ENCODE results near the gene PPP2R2C. TPM values are rescaled to one million over a fixed set of nuclear protein-coding genes. Genes with fewer than 3 reads are reported as not detected.
A peak's percentile ranks its signal among the peaks of the same experiment; 100 is the strongest.

The PPP2R2C gene
- polyA plus RNA-seq, 1 donor from 2014 or later = 34.4 TPM

DNA sequence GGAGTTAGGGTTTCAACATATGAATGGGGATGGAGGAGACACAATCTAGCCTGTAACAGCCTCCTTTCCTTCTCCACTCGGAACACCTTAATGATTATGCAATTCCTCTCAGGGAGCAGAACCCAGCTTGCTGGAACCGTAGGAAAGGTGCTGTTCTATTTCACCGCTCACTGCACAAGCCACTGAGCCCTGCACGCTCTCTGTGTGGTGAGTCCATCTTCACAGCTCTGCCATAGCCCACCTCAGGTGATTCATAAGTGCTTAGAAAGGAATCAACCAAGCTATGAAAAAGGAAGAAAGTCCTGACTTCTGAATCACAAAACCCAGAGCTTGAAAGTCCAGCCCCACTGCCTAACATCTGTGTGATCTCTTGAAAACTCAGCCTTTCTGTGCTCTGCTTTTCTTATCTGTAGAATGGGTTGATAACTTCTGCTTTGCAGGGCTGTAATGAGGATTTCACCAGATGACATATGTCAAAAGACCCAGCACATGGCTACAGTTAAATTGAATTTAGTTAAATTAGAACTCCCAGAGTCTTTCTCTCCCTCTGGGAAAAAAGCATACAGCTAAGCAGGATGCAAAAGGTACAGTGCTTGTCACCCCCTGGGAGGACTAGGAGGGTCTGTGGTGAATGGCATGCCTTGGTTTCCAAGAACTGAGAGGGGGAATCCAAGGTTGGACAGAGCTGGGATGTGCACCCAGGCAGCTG is 111.2 kb downstream of the PPP2R2C start:
- Histone ChIP-seq H3K9me2 (ENCODE audit: insufficient read depth, low read length) (no peaks in the 10 kb centered on the region), H3K27me3 (ENCODE audit: insufficient read depth, low read depth, low read length) (no peaks in the 10 kb centered on the region), H3K79me2 (replicated peaks; ENCODE audit: insufficient read depth, low read length) (no peaks in the 10 kb centered on the region), H3K4me2 (ENCODE audit: low read length) (peak overlapping the region; percentile 13), H3K27ac (ENCODE audit: low read length) (peak overlapping the region; percentile 94), H2AFZ (ENCODE audit: low read depth, low read length) (no peak overlapping the region), H4K20me1 (ENCODE audit: insufficient read depth) (no peaks in the 10 kb centered on the region), H3K9me3 (ENCODE audit: low read length) (no peaks in the 10 kb centered on the region), H3K4me3 (ENCODE audit: low read length) (peak overlapping the region; percentile 62), H3F3A (ENCODE audit: insufficient read depth, low read length, poor library complexity, severe bottlenecking) (no peaks in the 10 kb centered on the region), H3K9ac (ENCODE audit: low read length) (peak overlapping the region; percentile 72), H3K36me3 (ENCODE audit: insufficient read depth, low read length) (no peaks in the 10 kb centered on the region)
- TF ChIP-seq EZH2 (IDR thresholded peaks at IDR 0.05; ENCODE audit: borderline replicate concordance, insufficient read depth, low read length, poor library complexity, severe bottlenecking) (no peak), TAF1 (IDR thresholded peaks at IDR 0.05; ENCODE audit: low read depth) (no peak), POLR2AphosphoS5 (IDR thresholded peaks at IDR 0.05) (no peak), EP300 (conservative IDR thresholded peaks at IDR 0.05; ENCODE audit: poor library complexity, severe bottlenecking) (no peak), RAD21 (conservative IDR thresholded peaks at IDR 0.05) (no peak), MXI1 (conservative IDR thresholded peaks at IDR 0.05; ENCODE audit: poor library complexity, severe bottlenecking) (no peak), SMC3 (conservative IDR thresholded peaks at IDR 0.05; ENCODE audit: poor library complexity) (no peak)
- TF ChIP-seq, protein P1, sequence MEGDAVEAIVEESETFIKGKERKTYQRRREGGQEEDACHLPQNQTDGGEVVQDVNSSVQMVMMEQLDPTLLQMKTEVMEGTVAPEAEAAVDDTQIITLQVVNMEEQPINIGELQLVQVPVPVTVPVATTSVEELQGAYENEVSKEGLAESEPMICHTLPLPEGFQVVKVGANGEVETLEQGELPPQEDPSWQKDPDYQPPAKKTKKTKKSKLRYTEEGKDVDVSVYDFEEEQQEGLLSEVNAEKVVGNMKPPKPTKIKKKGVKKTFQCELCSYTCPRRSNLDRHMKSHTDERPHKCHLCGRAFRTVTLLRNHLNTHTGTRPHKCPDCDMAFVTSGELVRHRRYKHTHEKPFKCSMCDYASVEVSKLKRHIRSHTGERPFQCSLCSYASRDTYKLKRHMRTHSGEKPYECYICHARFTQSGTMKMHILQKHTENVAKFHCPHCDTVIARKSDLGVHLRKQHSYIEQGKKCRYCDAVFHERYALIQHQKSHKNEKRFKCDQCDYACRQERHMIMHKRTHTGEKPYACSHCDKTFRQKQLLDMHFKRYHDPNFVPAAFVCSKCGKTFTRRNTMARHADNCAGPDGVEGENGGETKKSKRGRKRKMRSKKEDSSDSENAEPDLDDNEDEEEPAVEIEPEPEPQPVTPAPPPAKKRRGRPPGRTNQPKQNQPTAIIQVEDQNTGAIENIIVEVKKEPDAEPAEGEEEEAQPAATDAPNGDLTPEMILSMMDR (IDR thresholded peaks at IDR 0.05; ENCODE audit: poor library complexity, severe bottlenecking) = no peak
- TF ChIP-seq, protein P2, sequence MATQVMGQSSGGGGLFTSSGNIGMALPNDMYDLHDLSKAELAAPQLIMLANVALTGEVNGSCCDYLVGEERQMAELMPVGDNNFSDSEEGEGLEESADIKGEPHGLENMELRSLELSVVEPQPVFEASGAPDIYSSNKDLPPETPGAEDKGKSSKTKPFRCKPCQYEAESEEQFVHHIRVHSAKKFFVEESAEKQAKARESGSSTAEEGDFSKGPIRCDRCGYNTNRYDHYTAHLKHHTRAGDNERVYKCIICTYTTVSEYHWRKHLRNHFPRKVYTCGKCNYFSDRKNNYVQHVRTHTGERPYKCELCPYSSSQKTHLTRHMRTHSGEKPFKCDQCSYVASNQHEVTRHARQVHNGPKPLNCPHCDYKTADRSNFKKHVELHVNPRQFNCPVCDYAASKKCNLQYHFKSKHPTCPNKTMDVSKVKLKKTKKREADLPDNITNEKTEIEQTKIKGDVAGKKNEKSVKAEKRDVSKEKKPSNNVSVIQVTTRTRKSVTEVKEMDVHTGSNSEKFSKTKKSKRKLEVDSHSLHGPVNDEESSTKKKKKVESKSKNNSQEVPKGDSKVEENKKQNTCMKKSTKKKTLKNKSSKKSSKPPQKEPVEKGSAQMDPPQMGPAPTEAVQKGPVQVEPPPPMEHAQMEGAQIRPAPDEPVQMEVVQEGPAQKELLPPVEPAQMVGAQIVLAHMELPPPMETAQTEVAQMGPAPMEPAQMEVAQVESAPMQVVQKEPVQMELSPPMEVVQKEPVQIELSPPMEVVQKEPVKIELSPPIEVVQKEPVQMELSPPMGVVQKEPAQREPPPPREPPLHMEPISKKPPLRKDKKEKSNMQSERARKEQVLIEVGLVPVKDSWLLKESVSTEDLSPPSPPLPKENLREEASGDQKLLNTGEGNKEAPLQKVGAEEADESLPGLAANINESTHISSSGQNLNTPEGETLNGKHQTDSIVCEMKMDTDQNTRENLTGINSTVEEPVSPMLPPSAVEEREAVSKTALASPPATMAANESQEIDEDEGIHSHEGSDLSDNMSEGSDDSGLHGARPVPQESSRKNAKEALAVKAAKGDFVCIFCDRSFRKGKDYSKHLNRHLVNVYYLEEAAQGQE (IDR thresholded peaks at IDR 0.05; ENCODE audit: borderline replicate concordance) = no peak

DNA sequence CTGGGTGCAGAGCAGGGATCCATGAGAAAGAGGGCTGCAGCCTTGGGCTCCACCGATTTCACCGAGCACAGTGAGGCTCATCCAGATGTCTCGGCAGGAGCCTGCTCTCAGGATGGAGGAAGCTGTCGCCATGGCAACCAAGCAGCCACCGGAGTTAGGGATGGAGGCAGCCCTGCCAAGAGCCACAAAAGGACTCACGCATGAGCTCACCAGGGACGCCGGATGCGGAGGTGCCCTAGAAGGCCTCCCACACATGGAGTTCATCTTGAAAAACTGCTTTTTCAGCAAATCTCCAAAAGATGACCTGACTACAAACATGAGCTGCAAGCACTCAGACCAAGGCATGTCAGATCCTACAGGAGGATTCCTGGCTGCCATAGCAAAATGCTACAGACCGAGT is 112.0 kb downstream of the PPP2R2C start:
- Histone ChIP-seq H3F3A (ENCODE audit: insufficient read depth, low read length, poor library complexity, severe bottlenecking) (no peaks in the 10 kb centered on the region), H2AFZ (ENCODE audit: low read depth, low read length) (peak overlapping the region; percentile 16), H4K20me1 (ENCODE audit: insufficient read depth) (no peaks in the 10 kb centered on the region), H3K9ac (ENCODE audit: low read length) (peak overlapping the region; percentile 72), H3K9me2 (ENCODE audit: insufficient read depth, low read length) (no peaks in the 10 kb centered on the region), H3K79me2 (replicated peaks; ENCODE audit: insufficient read depth, low read length) (no peaks in the 10 kb centered on the region), H3K27ac (ENCODE audit: low read length) (peak overlapping the region; percentile 94), H3K27me3 (ENCODE audit: insufficient read depth, low read depth, low read length) (no peaks in the 10 kb centered on the region), H3K36me3 (ENCODE audit: insufficient read depth, low read length) (no peaks in the 10 kb centered on the region), H3K4me2 (ENCODE audit: low read length) (peak overlapping the region; percentile 57), H3K4me3 (ENCODE audit: low read length) (peak overlapping the region; percentile 62), H3K9me3 (ENCODE audit: low read length) (no peaks in the 10 kb centered on the region)
- peak; percentile 84 for TF ChIP-seq MXI1 (conservative IDR thresholded peaks at IDR 0.05; ENCODE audit: poor library complexity, severe bottlenecking)
- TF ChIP-seq, protein P1 (IDR thresholded peaks at IDR 0.05; ENCODE audit: poor library complexity, severe bottlenecking) = no peak
- TF ChIP-seq, protein P2 (IDR thresholded peaks at IDR 0.05; ENCODE audit: borderline replicate concordance) = no peak
- TF ChIP-seq EZH2 (IDR thresholded peaks at IDR 0.05; ENCODE audit: borderline replicate concordance, insufficient read depth, low read length, poor library complexity, severe bottlenecking) = no peak
- TF ChIP-seq TAF1 (IDR thresholded peaks at IDR 0.05; ENCODE audit: low read depth) = no peak
- peak; percentile 0 for TF ChIP-seq SMC3 (conservative IDR thresholded peaks at IDR 0.05; ENCODE audit: poor library complexity)
- peak; percentile 59 for TF ChIP-seq EP300 (conservative IDR thresholded peaks at IDR 0.05; ENCODE audit: poor library complexity, severe bottlenecking)
- peak; percentile 63 for TF ChIP-seq POLR2AphosphoS5 (IDR thresholded peaks at IDR 0.05)
- TF ChIP-seq RAD21 (conservative IDR thresholded peaks at IDR 0.05) = peak; percentile 55
